H1 (cell line): ENCODE results near the gene RTF1.
"Not testable (repeated sequence)": the region's sequence is repeated elsewhere in the genome, so short reads cannot be mapped to it uniquely, and the experiment has no call there.

Experiments
- BRCA1 ChIP-seq: IDR thresholded peaks from 2 replicates; pipeline ENCODE4 v1.6.1; 2012; ENCODE audit warnings: low read depth, low read length, improper control_type of control experiment
- CEBPB ChIP-seq: IDR thresholded peaks from 2 replicates; pipeline ENCODE4 v1.6.1; 2012; ENCODE audit warnings: low read depth, low read length
- CTBP2 ChIP-seq: IDR thresholded peaks from 2 replicates; pipeline ENCODE4 v1.7.0; 2011; ENCODE audit warnings: borderline replicate concordance, mild to moderate bottlenecking, moderate library complexity, mixed read lengths, low read length; ENCODE audit not compliant: insufficient read depth, insufficient read length
- EP300 ChIP-seq, 2 experiments: IDR thresholded peaks; 1 replicate in 1 of 2; 2 replicates in 1 of 2; pipeline ENCODE4 v1.6.1; 2011 to 2012; ENCODE audit warnings: low read depth in 2 of 2, low read length in 2 of 2, mild to moderate bottlenecking in 2 of 2, borderline replicate concordance in 1 of 2, inconsistent platforms in 1 of 2, moderate library complexity in 1 of 2
- EZH2 ChIP-seq: fragments of 200-600 bp; sonication (generic); IDR thresholded peaks from 2 replicates; pipeline ENCODE4 v1.7.1; 2012; ENCODE audit warnings: low read depth, mild to moderate bottlenecking, moderate library complexity, low read length, inconsistent platforms; ENCODE audit not compliant: severe bottlenecking
- KDM1A ChIP-seq: fragments of 200-600, 300-600 bp; sonication (generic); IDR thresholded peaks from 2 replicates; pipeline ENCODE4 v1.7.1; 2016; ENCODE audit warnings: mild to moderate bottlenecking, low read length, borderline replicate concordance
- NRF1 ChIP-seq: IDR thresholded peaks from 2 replicates; pipeline ENCODE4 v1.6.1; 2011; ENCODE audit warnings: mild to moderate bottlenecking, low read depth, low read length, improper control_type of control experiment
- POLR2A ChIP-seq, 2 experiments: IDR thresholded peaks; 1 replicate in 1 of 2; 2 replicates in 1 of 2; pipeline ENCODE4 v1.6.1; 2011; ENCODE audit warnings: low read depth in 2 of 2, low read length in 2 of 2, mild to moderate bottlenecking in 2 of 2; ENCODE audit errors: control extremely low read depth in 1 of 2
- SAP30 ChIP-seq: fragments of 300-600 bp; sonication (generic); IDR thresholded peaks from 2 replicates; pipeline ENCODE4 v1.7.1; 2012; ENCODE audit warnings: low read length, moderate library complexity, mild to moderate bottlenecking, inconsistent platforms; ENCODE audit not compliant: insufficient read depth, insufficient replicate concordance
- TF ChIP-seq, protein P1 (sequence below), 3 experiments: IDR thresholded peaks; 1 replicate in 2 of 3; 2 replicates in 1 of 3; pipeline versions ENCODE4 v1.5.1 to v1.6.1; 2011; ENCODE audit warnings: low read length in 3 of 3, mild to moderate bottlenecking in 3 of 3, inconsistent platforms in 2 of 3, low read depth in 1 of 3, moderate library complexity in 1 of 3; ENCODE audit not compliant: insufficient read depth in 1 of 3; ENCODE audit errors: control extremely low read depth in 1 of 3

- not testable (repeated sequence) for TF ChIP-seq BRCA1; EZH2; KDM1A; POLR2A (IDR thresholded peaks at IDR 0.05; ENCODE audit: control extremely low read depth in 1 of 2, low read depth in 2 of 2, low read length in 2 of 2); NRF1; CEBPB; SAP30; EP300 (IDR thresholded peaks at IDR 0.05; ENCODE audit: borderline replicate concordance in 1 of 2, low read depth in 2 of 2, low read length in 2 of 2); CTBP2
- TF ChIP-seq, protein P1, sequence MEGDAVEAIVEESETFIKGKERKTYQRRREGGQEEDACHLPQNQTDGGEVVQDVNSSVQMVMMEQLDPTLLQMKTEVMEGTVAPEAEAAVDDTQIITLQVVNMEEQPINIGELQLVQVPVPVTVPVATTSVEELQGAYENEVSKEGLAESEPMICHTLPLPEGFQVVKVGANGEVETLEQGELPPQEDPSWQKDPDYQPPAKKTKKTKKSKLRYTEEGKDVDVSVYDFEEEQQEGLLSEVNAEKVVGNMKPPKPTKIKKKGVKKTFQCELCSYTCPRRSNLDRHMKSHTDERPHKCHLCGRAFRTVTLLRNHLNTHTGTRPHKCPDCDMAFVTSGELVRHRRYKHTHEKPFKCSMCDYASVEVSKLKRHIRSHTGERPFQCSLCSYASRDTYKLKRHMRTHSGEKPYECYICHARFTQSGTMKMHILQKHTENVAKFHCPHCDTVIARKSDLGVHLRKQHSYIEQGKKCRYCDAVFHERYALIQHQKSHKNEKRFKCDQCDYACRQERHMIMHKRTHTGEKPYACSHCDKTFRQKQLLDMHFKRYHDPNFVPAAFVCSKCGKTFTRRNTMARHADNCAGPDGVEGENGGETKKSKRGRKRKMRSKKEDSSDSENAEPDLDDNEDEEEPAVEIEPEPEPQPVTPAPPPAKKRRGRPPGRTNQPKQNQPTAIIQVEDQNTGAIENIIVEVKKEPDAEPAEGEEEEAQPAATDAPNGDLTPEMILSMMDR (IDR thresholded peaks at IDR 0.05; ENCODE audit: control extremely low read depth in 1 of 3, insufficient read depth in 1 of 3, low read depth in 1 of 3, low read length in 3 of 3) = not testable (repeated sequence)
Measured at GRCh38 chr15:41425907-41426306, 9.0 kb downstream of the RTF1 start.
